Gastroesophageal sphincter (tissue), 4 donors: ENCODE measurements around the gene CRYGD. TPM values are rescaled to one million over a fixed set of nuclear protein-coding genes. Genes with fewer than 3 reads are reported as not detected.
"Not testable (repeated sequence)": the region's sequence is repeated elsewhere in the genome, so short reads cannot be mapped to it uniquely, and the experiment has no call there.

Experiments
- ATAC-seq: fragments of 150-250 bp; one replicate; pipeline ENCODE4 v1.9.1; 2016; ENCODE audit warnings: mild to moderate bottlenecking, moderate library complexity
- H3K27ac ChIP-seq, 4 donors: fragments of 200-600 bp; sonication (generic) in 3 of 4; 1 replicate in 3 of 4; 2 replicates in 1 of 4; pipeline ENCODE4 v1.5.1; 2016 to 2019
- H3K27me3 ChIP-seq: fragments of 200-600 bp; sonication (generic); one replicate; pipeline ENCODE4 v1.5.1; 2019
- H3K36me3 ChIP-seq, 2 donors: fragments of 200-600 bp; sonication (generic); one replicate each; pipeline ENCODE4 v1.5.1; 2019; ENCODE audit warnings: control low read depth in 1 of 2
- H3K4me1 ChIP-seq, 3 donors: fragments of 200-600 bp; sonication (generic); 1 replicate in 2 of 3; 2 replicates in 1 of 3; pipeline ENCODE4 v1.5.1; 2016 to 2019; ENCODE audit warnings: control low read depth in 2 of 3
- H3K4me3 ChIP-seq, 2 donors: fragments of 200-600 bp; sonication (generic); one replicate each; pipeline ENCODE4 v1.5.1; 2019; ENCODE audit warnings: mild to moderate bottlenecking in 1 of 2, moderate library complexity in 1 of 2
- H3K9me3 ChIP-seq, 3 donors: fragments of 200-600 bp; sonication (generic); one replicate each; pipeline ENCODE4 v1.5.1; 2017 to 2019; ENCODE audit warnings: control low read depth in 2 of 3
- CTCF ChIP-seq, 4 experiments: fragments of 200-600 bp in 2 of 4; fragments of 450-650 bp in 2 of 4; sonication (generic) in 1 of 4; IDR thresholded peaks; one replicate each; pipeline ENCODE4 v1.5.1; 2017 to 2019; ENCODE audit warnings: antibody characterized with exemption in 4 of 4, mild to moderate bottlenecking in 2 of 4, moderate library complexity in 2 of 4
- EP300 ChIP-seq: sonication (generic); formaldehyde crosslinking; IDR thresholded peaks from one replicate; pipeline ENCODE4 v1.6.1; 2017; ENCODE audit warnings: antibody characterized with exemption, mild to moderate bottlenecking
- POLR2A ChIP-seq, 2 donors: fragments of 450-650 bp; IDR thresholded peaks; one replicate each; pipeline ENCODE4 v1.6.1; 2017; ENCODE audit warnings: antibody characterized with exemption in 2 of 2, mild to moderate bottlenecking in 2 of 2, moderate library complexity in 1 of 2
- POLR2AphosphoS5 ChIP-seq: sonication (generic); formaldehyde crosslinking; IDR thresholded peaks from one replicate; pipeline ENCODE4 v1.6.1; 2017; ENCODE audit warnings: antibody characterized with exemption
- WGBS, 2 donors: methylation state at CpG; one replicate each; pipeline ENCODE4 v1.1.5; 2018; ENCODE audit warnings: low coverage in 1 of 2; 5-methylcytosine and 5-hydroxymethylcytosine counted together
- total RNA-seq, 4 donors: library from RNA; depleted of rRNA; stranded (reverse); fragments of >200 nt; gene quantifications; one replicate each; pipeline ENCODE4 v1.1.0, GENCODE V29; 2016

Gene CRYGD
- total RNA-seq, result not detected

GRCh38 chr2:208124013-208124715 is at the start of gene CRYGD:
Gene CRYGD (minus strand): TSS chr2:208124524. CDS start chr2:208124473, 51 bp downstream.
- Histone ChIP-seq H3K4me3 (peak within 1 kb of the TSS in 1 of 2 donors; percentile 32), H3K27me3 (peaks cover 41% of the 10 kb centered on the region)
- not testable (repeated sequence) for H3K27ac ChIP-seq, H3K4me1 ChIP-seq, H3K9me3 ChIP-seq, H3K36me3 ChIP-seq
- 0 to 31% methylated on average over 3 to 9 of the region's 46 CpGs for WGBS, 2 donors
- ATAC-seq, result peak; percentile 36

- Histone ChIP-seq H3K27ac (no peak overlapping the region), H3K4me3 (no peak overlapping the region), H3K9me3 (no peaks in the 10 kb centered on the region), H3K4me1 (peaks cover 0 to 10% (median 3%) of the 10 kb centered on the region in 3 donors), H3K36me3 (no peaks in the 10 kb centered on the region), H3K27me3 (peaks cover 10% of the 10 kb centered on the region)
- peak; percentile 38 for ATAC-seq
- WGBS, 2 donors, result 63 to 73% methylated on average over 4 of the region's 4 CpGs
- no peak for TF ChIP-seq CTCF (IDR thresholded peaks at IDR 0.05)
- no peak for TF ChIP-seq EP300
- TF ChIP-seq POLR2AphosphoS5, result no peak
- no peak for TF ChIP-seq POLR2A (IDR thresholded peaks at IDR 0.05)
Measured at GRCh38 chr2:208172125-208172524, 47.8 kb upstream of the CRYGD start.

GRCh38 chr2:208164951-208165755 is 40.8 kb upstream of the CRYGD start:
- TF ChIP-seq EP300, result no peak
- no peak for TF ChIP-seq CTCF (IDR thresholded peaks at IDR 0.05)
- no peak for TF ChIP-seq POLR2AphosphoS5
- TF ChIP-seq POLR2A (IDR thresholded peaks at IDR 0.05), result no peak
- H3K4me3 ChIP-seq, result no peak overlapping the region
- no peaks in the 10 kb centered on the region for H3K9me3 ChIP-seq
- 81 to 92% methylated on average over 2 of the region's 2 CpGs for WGBS, 2 donors
- ATAC-seq, result no peak
- peaks cover 25% of the 10 kb centered on the region for H3K27me3 ChIP-seq
- no peaks in the 10 kb centered on the region for H3K4me1 ChIP-seq
- H3K36me3 ChIP-seq, result no peaks in the 10 kb centered on the region
- no peak overlapping the region for H3K27ac ChIP-seq

- no peak for TF ChIP-seq EP300
- no peak for TF ChIP-seq POLR2A (IDR thresholded peaks at IDR 0.05)
- TF ChIP-seq CTCF (IDR thresholded peaks at IDR 0.05), result no peak
- TF ChIP-seq POLR2AphosphoS5, result no peak
- Histone ChIP-seq H3K36me3 (no peaks in the 10 kb centered on the region), H3K27ac (no peak within 1 kb of the TSS), H3K9me3 (no peaks in the 10 kb centered on the region), H3K4me3 (no peak within 1 kb of the TSS), H3K4me1 (no peaks in the 10 kb centered on the region), H3K27me3 (peaks cover 20% of the 10 kb centered on the region)
- WGBS, 2 donors, result 82 to 83% methylated on average over 2 of the region's 2 CpGs
- no peak for ATAC-seq
Measured at GRCh38 chr2:208163489-208163888, 39.2 kb upstream of the CRYGD start, which contains the start of gene CRYGA. Gene CRYGA (minus strand): TSS chr2:208163589. CDS start chr2:208163556, 33 bp downstream.

- no peak overlapping the region for H3K27ac ChIP-seq
- TF ChIP-seq POLR2A (IDR thresholded peaks at IDR 0.05) (no peak), EP300 (no peak), CTCF (IDR thresholded peaks at IDR 0.05) (no peak), POLR2AphosphoS5 (no peak)
- no peak overlapping the region for H3K4me3 ChIP-seq
- no peaks in the 10 kb centered on the region for H3K36me3 ChIP-seq
- 83 to 85% methylated on average over 1 of the region's 2 CpGs for WGBS, 2 donors
- H3K9me3 ChIP-seq, result peaks cover 0 to 3% (median 0%) of the 10 kb centered on the region in 3 donors
- no peak for ATAC-seq
- H3K4me1 ChIP-seq, result no peaks in the 10 kb centered on the region
- no peaks in the 10 kb centered on the region for H3K27me3 ChIP-seq
Measured at GRCh38 chr2:208156439-208156838, 32.1 kb upstream of the CRYGD start.
